ENCODE data around the gene NFKBIA.

The NFKBIA gene

GRCh38 chr14:35392103-35392502, 12.4 kb downstream of the NFKBIA start:
- Histone ChIP-seq H3K27me3 (ENCODE audit: insufficient read depth, low read length) (no peaks in the 10 kb centered on the region), H3K27ac (ENCODE audit: low read depth, low read length, poor library complexity, severe bottlenecking) (no peak overlapping the region), H3F3A (ENCODE audit: insufficient read depth, low read length) (no peaks in the 10 kb centered on the region), H3K4me1 (ENCODE audit: insufficient read depth, low read length, severe bottlenecking) (no peaks in the 10 kb centered on the region), H3K4me3 (ENCODE audit: low read depth, low read length, poor library complexity, severe bottlenecking) (no peak overlapping the region), H3K4me2 (ENCODE audit: low read length) (no peak overlapping the region), H3K9ac (ENCODE audit: low read length) (no peak overlapping the region), H4K20me1 (ENCODE audit: insufficient read depth, low read length) (no peaks in the 10 kb centered on the region), H3K79me2 (ENCODE audit: insufficient read depth, low read length) (no peaks in the 10 kb centered on the region), H3K9me3 (ENCODE audit: low read length) (no peaks in the 10 kb centered on the region), H3K9me2 (ENCODE audit: low read depth, low read length) (no peaks in the 10 kb centered on the region), H2AFZ (ENCODE audit: low read length) (no peak overlapping the region), H3K36me3 (ENCODE audit: insufficient read depth, low read length) (no peaks in the 10 kb centered on the region; the same call in 1 of the 2 replicates)
- TF ChIP-seq CTCF (IDR thresholded peaks at IDR 0.05; ENCODE audit: low read length) (no peak), EZH2 (IDR thresholded peaks at IDR 0.05; ENCODE audit: borderline replicate concordance, low read length) (no peak)

- Histone ChIP-seq H3K4me2 (ENCODE audit: low read length) (no peak overlapping the region), H3F3A (ENCODE audit: insufficient read depth, low read length) (no peaks in the 10 kb centered on the region), H2AFZ (ENCODE audit: low read length) (no peak overlapping the region), H3K4me3 (ENCODE audit: low read depth, low read length, poor library complexity, severe bottlenecking) (no peak overlapping the region), H3K9me2 (ENCODE audit: low read depth, low read length) (no peaks in the 10 kb centered on the region), H3K27ac (ENCODE audit: low read depth, low read length, poor library complexity, severe bottlenecking) (no peak overlapping the region), H3K9me3 (ENCODE audit: low read length) (no peaks in the 10 kb centered on the region), H3K27me3 (ENCODE audit: insufficient read depth, low read length) (no peaks in the 10 kb centered on the region), H3K79me2 (ENCODE audit: insufficient read depth, low read length) (no peaks in the 10 kb centered on the region), H4K20me1 (ENCODE audit: insufficient read depth, low read length) (no peaks in the 10 kb centered on the region), H3K36me3 (ENCODE audit: insufficient read depth, low read length) (no peaks in the 10 kb centered on the region; the same call in 1 of the 2 replicates), H3K4me1 (ENCODE audit: insufficient read depth, low read length, severe bottlenecking) (no peaks in the 10 kb centered on the region), H3K9ac (ENCODE audit: low read length) (no peak overlapping the region)
- TF ChIP-seq CTCF (IDR thresholded peaks at IDR 0.05; ENCODE audit: low read length) = no peak
- TF ChIP-seq EZH2 (IDR thresholded peaks at IDR 0.05; ENCODE audit: borderline replicate concordance, low read length) = no peak
These were observed 13.2 kb downstream of the NFKBIA start for GRCh38 chr14:35391388-35391710.

GRCh38 chr14:35390577-35391387, 13.8 kb downstream of the NFKBIA start:
- no peaks in the 10 kb centered on the region for H3K79me2 ChIP-seq (ENCODE audit: insufficient read depth, low read length)
- H4K20me1 ChIP-seq (ENCODE audit: insufficient read depth, low read length) = no peaks in the 10 kb centered on the region
- TF ChIP-seq EZH2 (IDR thresholded peaks at IDR 0.05; ENCODE audit: borderline replicate concordance, low read length) = no peak
- no peak for TF ChIP-seq CTCF (IDR thresholded peaks at IDR 0.05; ENCODE audit: low read length)
- H3K9me3 ChIP-seq (ENCODE audit: low read length) = no peaks in the 10 kb centered on the region
- no peak overlapping the region for H3K4me3 ChIP-seq (ENCODE audit: low read depth, low read length, poor library complexity, severe bottlenecking)
- H3K4me2 ChIP-seq (ENCODE audit: low read length) = no peak overlapping the region
- H2AFZ ChIP-seq (ENCODE audit: low read length) = no peak overlapping the region
- H3F3A ChIP-seq (ENCODE audit: insufficient read depth, low read length) = no peaks in the 10 kb centered on the region
- H3K9ac ChIP-seq (ENCODE audit: low read length) = no peak overlapping the region
- no peaks in the 10 kb centered on the region for H3K27me3 ChIP-seq (ENCODE audit: insufficient read depth, low read length)
- no peaks in the 10 kb centered on the region; the same call in 1 of the 2 replicates for H3K36me3 ChIP-seq (ENCODE audit: insufficient read depth, low read length)
- no peaks in the 10 kb centered on the region for H3K9me2 ChIP-seq (ENCODE audit: low read depth, low read length)
- no peaks in the 10 kb centered on the region for H3K4me1 ChIP-seq (ENCODE audit: insufficient read depth, low read length, severe bottlenecking)
- no peak overlapping the region for H3K27ac ChIP-seq (ENCODE audit: low read depth, low read length, poor library complexity, severe bottlenecking)

Measured in OCI-LY1 (cell line).